HS-5 (cell line): Measurements from ENCODE around the gene ABCB11.
A peak's percentile ranks its signal among the peaks of the same experiment; 100 is the strongest.
"Not testable (repeated sequence)": the region's sequence is repeated elsewhere in the genome, so short reads cannot be mapped to it uniquely, and the experiment has no call there.

Source experiments
- DNase-seq: peaks from one replicate; pipeline ENCODE4 v3.0.0-alpha.2; 2012; ENCODE audit warnings: low read depth

Gene ABCB11

GRCh38 chr2:168970711-168971233 lies 60.4 kb downstream of the ABCB11 start:
- DNase-seq, result no peak

GRCh38 chr2:168969865-168970264 lies 61.3 kb downstream of the ABCB11 start:
- DNase-seq, result no peak

DNA sequence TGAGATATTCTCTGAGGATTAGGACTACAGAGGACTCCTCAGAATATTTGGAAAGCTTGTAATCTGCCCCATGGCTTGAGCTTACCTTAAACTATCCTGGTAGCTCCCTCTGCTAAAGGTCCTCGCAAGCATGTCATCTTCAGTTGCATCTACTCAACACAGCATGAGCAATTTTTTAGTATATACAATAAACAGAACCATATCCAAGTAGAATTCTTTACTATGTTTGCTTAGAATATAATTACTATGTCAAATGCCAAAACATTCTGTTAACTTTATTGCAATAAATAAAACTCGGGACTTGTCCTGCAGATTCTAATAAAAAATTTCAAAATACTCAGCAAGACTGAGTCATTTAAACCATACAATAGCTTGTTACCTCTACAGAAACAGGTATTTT lies 62.8 kb downstream of the ABCB11 start:
- no peak for DNase-seq

DNA sequence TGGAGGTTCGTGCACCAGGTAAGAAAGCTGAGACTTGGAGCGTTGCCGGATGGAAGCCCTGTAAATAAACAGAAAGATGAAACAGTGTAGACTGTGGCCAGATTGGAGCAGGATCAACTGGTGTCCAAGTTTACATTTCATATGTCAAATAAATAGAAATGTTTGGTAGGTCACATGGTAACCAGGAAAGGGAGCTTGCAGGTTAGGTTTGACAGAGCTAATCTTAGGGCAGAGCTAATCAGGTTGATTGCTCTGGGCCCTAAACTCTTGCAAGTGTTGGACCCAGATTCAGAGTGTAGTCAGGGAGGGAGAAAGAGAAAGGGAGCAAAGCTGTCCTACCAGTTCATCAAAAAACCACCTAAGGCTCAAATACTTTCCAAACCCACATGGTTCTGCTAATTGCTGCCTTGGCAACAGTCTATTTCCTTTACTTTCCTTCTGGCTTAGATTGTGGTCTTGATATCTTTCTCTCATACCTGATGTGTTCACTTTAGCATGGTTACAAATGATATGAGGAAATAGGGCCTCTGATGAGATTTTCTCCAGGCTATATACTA lies 66.8 kb downstream of the ABCB11 start:
- DNase-seq, result no peak

DNA sequence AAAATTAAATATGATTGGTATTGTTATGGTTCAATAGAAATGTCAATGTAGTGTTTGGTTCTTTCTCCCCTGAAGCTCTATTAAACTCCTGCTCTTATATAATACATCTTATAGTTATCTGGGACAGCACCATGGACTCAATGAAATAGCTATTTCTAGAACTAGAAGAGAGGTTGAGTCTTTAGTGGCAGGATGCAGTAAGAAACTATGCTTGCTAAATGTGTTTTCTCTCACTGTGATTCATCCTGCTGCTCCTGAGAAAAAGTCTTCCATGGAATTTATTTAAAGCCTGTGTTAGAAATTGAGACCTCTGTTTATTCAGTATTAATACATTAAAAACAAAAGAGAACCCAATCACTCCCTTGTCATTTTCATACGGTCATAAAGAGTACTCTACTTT lies 68.5 kb downstream of the ABCB11 start:
- no peak for DNase-seq

GRCh38 chr2:168961450-168962229 lies 69.5 kb downstream of the ABCB11 start:
- peak; percentile 56 for DNase-seq

GRCh38 chr2:168956392-168956791 lies 74.7 kb downstream of the ABCB11 start:
- DNase-seq, result no peak

DNA sequence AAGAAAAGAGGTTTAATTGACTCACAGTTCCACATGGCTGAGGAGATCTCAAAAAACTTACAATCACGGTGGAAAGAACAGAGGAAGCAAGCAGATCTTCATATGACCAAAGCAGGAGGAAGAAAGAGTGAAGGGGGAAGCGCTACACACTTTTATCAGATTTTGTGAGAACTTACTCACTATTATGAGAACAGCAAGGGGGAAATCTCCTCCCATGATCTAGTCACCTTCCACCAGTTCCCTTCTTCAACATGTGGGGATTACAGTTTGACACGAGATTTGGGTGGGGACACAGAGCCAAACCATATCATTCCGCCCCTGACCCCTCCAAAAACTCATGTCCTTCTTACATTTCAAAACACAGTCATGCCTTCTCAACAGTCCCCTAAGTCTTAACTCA lies 75.8 kb downstream of the ABCB11 start:
- no peak for DNase-seq

- DNase-seq, result no peak
Measured at GRCh38 chr2:168954256-168954655, 76.9 kb downstream of the ABCB11 start.

DNA sequence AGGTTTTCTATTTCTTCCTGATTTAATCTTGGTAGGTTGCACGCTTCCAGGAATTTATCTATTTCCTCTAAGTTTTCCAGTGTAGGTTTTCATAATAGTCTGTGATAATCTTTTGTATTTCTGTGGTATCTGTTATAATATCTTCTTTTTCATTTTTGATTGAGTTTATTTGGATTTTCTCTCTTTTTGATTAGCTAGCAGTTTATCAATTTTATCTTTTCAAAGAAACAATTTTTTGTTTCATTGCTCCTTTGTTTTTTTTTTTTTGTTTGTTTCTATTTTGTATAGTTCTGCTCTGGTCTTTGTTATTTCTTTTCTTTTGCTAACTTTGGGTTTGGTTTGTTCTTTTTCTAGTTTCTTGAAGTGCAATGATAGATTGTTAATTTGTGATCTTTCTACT lies 78.7 kb downstream of the ABCB11 start:
- DNase-seq, result no peak

- no peak for DNase-seq
Measured at GRCh38 chr2:168951871-168952270, 79.3 kb downstream of the ABCB11 start.

- DNase-seq, result no peak
Measured at GRCh38 chr2:168949324-168949723, 81.8 kb downstream of the ABCB11 start.

- no peak for DNase-seq
Measured at GRCh38 chr2:168948621-168949212, 82.4 kb downstream of the ABCB11 start.

DNA sequence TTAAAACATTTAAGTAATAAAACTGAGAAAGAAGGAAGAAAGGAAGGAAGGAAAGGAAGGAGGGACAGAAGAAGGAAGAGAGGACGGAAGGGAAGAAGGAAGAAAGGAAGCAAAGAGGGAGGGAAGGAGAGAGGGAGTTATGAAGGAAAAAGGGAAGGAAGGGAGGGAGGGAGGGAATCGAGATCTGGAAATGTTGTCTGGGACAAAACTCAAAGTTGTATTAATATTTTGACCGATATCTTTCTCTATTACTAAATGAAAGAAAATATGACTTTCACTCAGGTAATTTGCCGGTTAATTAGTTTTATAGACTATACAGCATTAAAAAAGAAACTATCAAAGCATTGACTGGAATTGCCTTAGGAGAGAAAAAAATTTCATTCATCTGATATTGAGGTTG lies 85.6 kb downstream of the ABCB11 start:
- no peak for DNase-seq

DNA sequence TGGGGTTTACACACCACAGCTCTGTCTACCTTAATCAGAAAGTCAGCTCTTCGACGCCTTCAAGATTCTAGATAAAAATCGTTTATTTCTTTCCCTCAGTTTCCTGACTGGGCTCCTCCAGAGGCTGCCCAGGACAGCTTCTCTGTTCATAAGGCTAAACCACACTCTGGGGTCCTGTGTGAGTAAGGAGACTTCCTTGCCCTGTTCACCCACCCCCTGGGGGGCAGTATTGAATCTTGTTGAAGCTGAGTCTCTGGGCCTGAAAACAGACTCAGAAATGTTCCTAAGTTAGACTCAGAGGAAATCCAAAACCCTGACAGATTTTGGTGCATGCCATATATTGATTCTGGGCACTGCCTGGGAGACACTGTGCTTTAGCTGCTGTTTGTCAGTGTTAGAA lies 87.1 kb downstream of the ABCB11 start:
- no peak for DNase-seq

- no peak for DNase-seq
Measured at GRCh38 chr2:168941297-168941696, 89.8 kb downstream of the ABCB11 start.

- DNase-seq, result no peak
Measured at GRCh38 chr2:168939918-168940317, 91.2 kb downstream of the ABCB11 start.

DNA sequence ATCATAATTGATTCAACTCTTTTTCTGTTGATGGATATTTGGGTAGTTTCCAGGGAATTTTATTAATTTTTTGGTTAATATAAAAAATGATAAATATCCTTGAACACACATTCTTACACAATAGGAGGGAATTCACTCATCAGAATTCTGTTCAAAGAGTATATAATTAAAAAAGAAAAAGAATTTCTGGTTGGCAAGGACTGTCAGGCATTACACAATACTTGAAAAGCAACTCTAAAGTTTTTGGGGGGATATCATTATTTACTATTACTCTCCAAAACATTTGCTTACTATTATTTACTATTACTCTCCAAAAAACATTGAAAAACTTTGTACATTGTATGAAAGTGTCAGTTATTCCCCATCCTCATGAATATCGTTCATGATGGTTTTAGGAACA lies 92.1 kb downstream of the ABCB11 start:
- no peak for DNase-seq

DNA sequence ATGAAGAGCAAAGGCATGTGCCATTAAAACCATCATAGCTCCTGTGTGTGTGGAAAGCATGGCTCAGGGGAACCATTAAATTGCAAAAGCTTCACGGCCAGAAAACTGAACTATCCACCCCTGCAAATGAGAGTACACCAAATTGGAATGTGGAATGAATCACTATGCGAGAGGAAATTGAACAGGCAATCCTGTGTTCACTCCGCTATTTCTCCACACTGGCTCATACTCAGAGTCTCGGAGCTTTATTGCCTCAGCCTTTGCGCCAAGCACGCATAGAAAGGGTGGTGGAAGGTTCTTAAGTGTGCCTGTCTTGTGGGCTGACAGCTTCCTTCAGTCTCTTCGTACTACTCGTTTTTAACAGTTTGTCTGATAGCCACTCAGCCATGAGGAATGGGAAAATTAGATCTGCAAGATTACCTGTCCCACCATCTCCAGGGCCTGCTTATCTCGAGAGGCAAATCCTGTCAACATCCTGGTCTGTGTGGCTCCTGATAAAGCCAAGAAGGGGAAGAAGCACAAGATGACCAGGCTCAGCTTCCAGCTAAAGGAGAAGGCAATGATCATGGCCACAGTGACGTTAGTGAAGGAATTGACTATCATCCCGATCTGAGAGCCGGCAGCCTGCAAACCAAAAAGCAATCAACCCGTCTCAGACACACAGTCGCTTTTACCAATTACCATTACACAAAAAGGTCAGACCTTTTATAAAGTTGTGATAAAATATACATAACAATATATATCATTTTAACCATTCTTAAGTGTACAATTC lies 95.1 kb downstream of the ABCB11 start:
- peak; percentile 80 for DNase-seq

- DNase-seq, result no peak
Measured at GRCh38 chr2:168934826-168935225, 96.3 kb downstream of the ABCB11 start.

GRCh38 chr2:168932174-168932573 lies 99.0 kb downstream of the ABCB11 start:
- not testable (repeated sequence) for DNase-seq

DNA sequence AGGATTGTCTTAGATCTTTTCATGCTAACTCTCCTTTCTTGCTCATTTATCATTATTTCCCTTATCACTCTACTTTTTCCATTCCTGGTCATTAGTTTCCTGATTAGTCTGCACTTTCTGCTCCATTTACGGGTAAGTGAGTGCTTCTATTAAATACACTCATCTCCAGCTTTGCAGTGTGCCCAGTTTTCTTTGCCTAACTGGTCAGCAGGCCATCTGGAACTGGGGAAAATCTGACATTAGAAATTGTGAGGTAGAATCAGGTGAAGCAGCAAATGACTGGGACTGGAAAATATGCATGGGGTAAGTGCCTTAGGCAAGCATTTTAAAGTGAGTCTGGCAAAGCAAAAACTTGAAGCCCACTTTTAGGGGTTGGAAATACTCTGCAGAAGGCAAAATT lies 100.9 kb downstream of the ABCB11 start:
- no peak for DNase-seq

DNA sequence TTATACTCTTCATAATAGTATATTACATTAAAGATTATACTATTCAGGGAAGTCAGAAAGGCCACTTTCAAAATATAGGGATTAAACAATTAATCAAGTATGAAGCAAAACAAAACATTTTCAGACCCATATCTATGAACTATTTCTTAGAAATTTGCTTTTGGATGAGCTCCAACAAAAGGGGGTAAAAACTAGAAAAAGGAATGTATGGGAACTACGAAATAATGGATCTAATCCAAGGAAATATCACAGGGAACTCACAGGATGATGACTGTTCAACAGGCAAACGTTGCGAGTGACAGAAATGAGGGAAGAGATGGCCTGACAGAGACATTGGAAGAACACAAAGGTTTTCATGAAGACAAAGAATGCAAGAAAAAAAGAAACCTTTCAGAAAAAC lies 102.1 kb downstream of the ABCB11 start:
- DNase-seq, result no peak
